HepG2 (cell line): Measurements from ENCODE around the gene DUS1L. TPM values are rescaled to one million over a fixed set of nuclear protein-coding genes. Genes with fewer than 3 reads are reported as not detected.

Experiments used
- AGO1 ChIP-seq: fragments of 200-400 bp; formaldehyde crosslinking; IDR thresholded peaks from 2 replicates; pipeline ENCODE4 v1.6.1; 2017; ENCODE audit warnings: mild to moderate bottlenecking, low read depth, low read length, moderate library complexity; ENCODE audit not compliant: poor library complexity, severe bottlenecking
- AKAP8 ChIP-seq: sonication (generic); formaldehyde crosslinking; IDR thresholded peaks from 2 replicates; pipeline ENCODE4 v1.5.1; 2020; ENCODE audit warnings: mild to moderate bottlenecking, missing genetic modification reagents
- ATF2 ChIP-seq: sonication (generic); formaldehyde crosslinking; IDR thresholded peaks from 2 replicates; pipeline ENCODE4 v1.4.0; 2020; ENCODE audit warnings: missing genetic modification reagents
- ATF3 ChIP-seq: sonication (generic); formaldehyde crosslinking; IDR thresholded peaks from 2 replicates; pipeline ENCODE4 v1.4.0; 2020; ENCODE audit warnings: missing genetic modification reagents
- BORCS8-MEF2B ChIP-seq: sonication (generic); formaldehyde crosslinking; IDR thresholded peaks from 2 replicates; pipeline ENCODE4 v1.8.0; 2022; ENCODE audit warnings: mild to moderate bottlenecking, missing genetic modification reagents
- BRCA1 ChIP-seq: sonication (generic); formaldehyde crosslinking; IDR thresholded peaks from 2 replicates; pipeline ENCODE4 v1.4.0; 2020; ENCODE audit warnings: missing genetic modification reagents
- CCDC6 ChIP-seq: sonication (generic); formaldehyde crosslinking; IDR thresholded peaks from 2 replicates; pipeline ENCODE4 v1.8.1; 2022; ENCODE audit warnings: mild to moderate bottlenecking, missing genetic modification reagents, moderate library complexity
- CREBL2 ChIP-seq: sonication (generic); formaldehyde crosslinking; IDR thresholded peaks from 2 replicates; pipeline ENCODE4 v1.8.1; 2023; ENCODE audit warnings: missing genetic modification reagents, mild to moderate bottlenecking, borderline replicate concordance
- GPN1 ChIP-seq: sonication (generic); formaldehyde crosslinking; IDR thresholded peaks from 2 replicates; pipeline ENCODE4 v1.5.1; 2020; ENCODE audit warnings: missing genetic modification reagents, borderline replicate concordance
- HOMEZ ChIP-seq: IDR thresholded peaks from 2 replicates; pipeline ENCODE4 v1.6.1; 2016; ENCODE audit warnings: low read depth
- MBD4 ChIP-seq: IDR thresholded peaks from 2 replicates; pipeline ENCODE4 v1.6.1; 2012; ENCODE audit warnings: low read length, inconsistent platforms, borderline replicate concordance
- NBN ChIP-seq: fragments of 450-650 bp; conservative IDR thresholded peaks from 2 replicates; pipeline ENCODE4 v1.6.1; 2017
- SYNCRIP ChIP-seq: fragments of 200-400 bp; formaldehyde crosslinking; IDR thresholded peaks from 2 replicates; pipeline ENCODE4 v1.6.1; 2018; ENCODE audit warnings: mild to moderate bottlenecking, low read depth, low read length; ENCODE audit not compliant: insufficient read depth
- ZBTB39 ChIP-seq: sonication (generic); formaldehyde crosslinking; IDR thresholded peaks from 2 replicates; pipeline ENCODE4 v1.5.0; 2020; ENCODE audit warnings: missing genetic modification reagents
- ZNF24 ChIP-seq: fragments of 450-650 bp; IDR thresholded peaks from 2 replicates; pipeline ENCODE4 v1.6.1; 2017; ENCODE audit warnings: antibody characterized with exemption, mild to moderate bottlenecking
- ZNF441 ChIP-seq: sonication (generic); formaldehyde crosslinking; IDR thresholded peaks from 2 replicates; pipeline ENCODE4 v1.7.0; 2021; ENCODE audit warnings: missing genetic modification reagents, borderline replicate concordance
- ZNF687 ChIP-seq: sonication (generic); formaldehyde crosslinking; IDR thresholded peaks from 2 replicates; pipeline ENCODE4 v1.5.1; 2020; ENCODE audit warnings: mild to moderate bottlenecking, missing genetic modification reagents, moderate library complexity
- ZSCAN21 ChIP-seq: sonication (generic); formaldehyde crosslinking; IDR thresholded peaks from 2 replicates; pipeline ENCODE4 v1.8.0; 2022; ENCODE audit warnings: mild to moderate bottlenecking, missing genetic modification reagents, moderate library complexity, borderline replicate concordance
- ZSCAN31 ChIP-seq: sonication (generic); formaldehyde crosslinking; IDR thresholded peaks from 2 replicates; pipeline ENCODE4 v1.5.0; 2020; ENCODE audit warnings: low read depth, mild to moderate bottlenecking, missing genetic modification reagents
- polyA plus RNA-seq, 8 experiments: library from polyadenylated mRNA; depleted of rRNA in 3 of 8; stranded (reverse) in 7 of 8; unstranded in 1 of 8; fragments of >200 nt; fragmentation: Illumina TruSeq in 4 of 8; extraction: Trizol in 4 of 8; gene quantifications; 2 replicates each; pipeline versions ENCODE4 v1.2.1 to v1.2.3, GENCODE V29; 2011 to 2016; ENCODE audit warnings: low read depth in 4 of 8, missing spikeins in 1 of 8, mixed read lengths in 1 of 8; ENCODE audit not compliant: insufficient read depth in 1 of 8
- total RNA-seq, 5 experiments: library from RNA; depleted of rRNA; stranded (reverse); fragments of >200 nt; fragmentation: Illumina TruSeq; extraction: Trizol; gene quantifications; 2 replicates each; pipeline ENCODE4 v1.2.3, GENCODE V29; 2016; ENCODE audit warnings: low read depth in 1 of 5

The DUS1L gene
- total and polyA plus RNA-seq, 2 of the 13 experiments (the other 11 are each of a cell fraction or from before 2014, with no cell fraction given) = 81.0 to 109 TPM

GRCh38 chr17:82065638-82066303 lies at the start of gene DUS1L (continued):
- TF ChIP-seq HOMEZ (CRISPR knock-in tag) = peak; percentile 64; the same call in 1 of the 2 replicates
- TF ChIP-seq BORCS8-MEF2B (CRISPR knock-in tag) = peak; percentile 86; the same call in 1 of the 2 replicates
- TF ChIP-seq CCDC6 (CRISPR knock-in tag) = 0 out of 2 replicates have a peak, but pooled peaks have one; percentile 57
- no peak for TF ChIP-seq ZNF24
- TF ChIP-seq CREBL2 (CRISPR knock-in tag) = 0 out of 2 replicates have a peak, but pooled peaks have one; percentile 36
- no peak for TF ChIP-seq SYNCRIP
- peak; percentile 93 for TF ChIP-seq ZSCAN31 (CRISPR knock-in tag)
- peak; percentile 91 for TF ChIP-seq AKAP8 (CRISPR knock-in tag)
- TF ChIP-seq ATF2 (CRISPR knock-in tag) = peak; percentile 92
- 0 out of 2 replicates have a peak, but pooled peaks have one; percentile 24 for TF ChIP-seq GPN1 (CRISPR knock-in tag)
- TF ChIP-seq ATF3 (CRISPR knock-in tag) = peak; percentile 90
- no peak for TF ChIP-seq NBN
- TF ChIP-seq AGO1 = no peak
- TF ChIP-seq ZBTB39 (CRISPR knock-in tag) = peak; percentile 56; the same call in 1 of the 2 replicates
- TF ChIP-seq ZSCAN21 (CRISPR knock-in tag) = peak; percentile 88; the same call in 1 of the 2 replicates
- no peak for TF ChIP-seq MBD4
- TF ChIP-seq ZNF687 (CRISPR knock-in tag) = peak; percentile 88
- 0 out of 2 replicates have a peak, but pooled peaks have one; percentile 5 for TF ChIP-seq BRCA1 (CRISPR knock-in tag)
- TF ChIP-seq ZNF441 (CRISPR knock-in tag) = peak; percentile 86
